H1 (cell line): ENCODE measurements around the gene SPOCD1. TPM values are rescaled to one million over a fixed set of nuclear protein-coding genes. Genes with fewer than 3 reads are reported as not detected.

ENCODE experiments used
- CHD2 ChIP-seq: IDR thresholded peaks from 2 replicates; pipeline ENCODE4 v1.6.1; 2012; ENCODE audit warnings: low read length, improper control_type of control experiment
- GABPA ChIP-seq: IDR thresholded peaks from 2 replicates; pipeline ENCODE4 v1.6.1; 2011; ENCODE audit warnings: mild to moderate bottlenecking, low read length, moderate library complexity, borderline replicate concordance; ENCODE audit not compliant: insufficient read depth
- polyA plus RNA-seq, 7 experiments: library from polyadenylated mRNA; depleted of rRNA in 3 of 7; stranded (reverse) in 5 of 7; unstranded in 2 of 7; fragments of >200 nt in 5 of 7; fragments of 200-250 nt in 2 of 7; gene quantifications; 1 replicate in 5 of 7; 2 replicates in 1 of 7; 4 replicates in 1 of 7; pipeline versions ENCODE4 v1.2.1 to v1.2.3, GENCODE V29; 2011 to 2013; ENCODE audit warnings: missing spikeins in 2 of 7, mixed read lengths in 2 of 7
- total RNA-seq: library from RNA; stranded (reverse); fragmentation: NEBNext Ultra II Directional; extraction: Animal tissue kit (Norgen Biotek cat#: 25700); gene quantifications from 2 replicates; pipeline ENCODE4 v1.2.1, GENCODE V29; 2021
- TF ChIP-seq, protein P1 (sequence below): fragments of 300-600 bp; sonication (generic); IDR thresholded peaks from 2 replicates; pipeline ENCODE4 v1.7.1; 2012; ENCODE audit warnings: low read length, moderate library complexity, mild to moderate bottlenecking, inconsistent platforms; ENCODE audit not compliant: insufficient replicate concordance
- TF ChIP-seq, protein P2 (sequence below): IDR thresholded peaks from 2 replicates; pipeline ENCODE4 v1.6.1; 2012; ENCODE audit warnings: low read length, inconsistent platforms
- TF ChIP-seq, protein P3 (sequence below), 3 experiments: IDR thresholded peaks; 1 replicate in 2 of 3; 2 replicates in 1 of 3; pipeline versions ENCODE4 v1.5.1 to v1.6.1; 2011; ENCODE audit warnings: low read length in 3 of 3, mild to moderate bottlenecking in 3 of 3, inconsistent platforms in 2 of 3, low read depth in 1 of 3, moderate library complexity in 1 of 3; ENCODE audit not compliant: insufficient read depth in 1 of 3; ENCODE audit errors: control extremely low read depth in 1 of 3

Gene SPOCD1
- total and polyA plus RNA-seq, 2 of the 8 experiments (the other 6 are each of a cell fraction or from before 2014, with no cell fraction given), result 1.8 to 2.9 TPM

DNA sequence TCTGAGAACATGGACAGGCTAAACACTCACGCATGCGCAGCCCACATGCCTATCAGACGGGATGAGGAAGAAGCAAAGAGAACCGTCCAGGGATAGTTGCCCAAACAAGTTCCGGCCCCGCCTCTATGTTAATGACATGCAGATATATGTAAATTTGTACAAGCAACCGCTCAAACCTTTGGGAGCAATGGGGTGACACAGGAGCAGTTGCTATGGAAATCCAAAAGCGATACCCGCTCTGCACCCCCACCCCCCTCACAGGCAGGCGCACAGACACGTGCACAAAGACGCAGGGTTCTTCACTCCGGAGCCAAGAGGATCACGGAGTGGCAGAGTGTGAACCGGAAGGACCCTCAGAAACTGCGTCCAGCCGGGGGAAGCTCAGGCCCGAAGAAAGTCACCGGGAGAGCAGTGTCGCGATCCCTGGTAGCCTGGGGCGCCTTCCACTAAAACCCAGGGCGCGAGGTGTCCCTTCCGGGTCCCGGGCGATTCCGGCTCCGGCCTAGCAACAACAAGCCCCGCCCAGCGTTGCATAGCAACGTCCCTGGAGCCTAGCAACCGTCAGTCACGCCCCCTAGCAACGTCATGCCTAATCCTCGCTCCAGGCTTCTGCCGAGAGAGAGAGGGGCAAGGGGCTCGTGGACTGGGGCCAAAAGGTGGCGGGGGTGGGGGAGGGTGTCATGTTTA lies 27.5 kb downstream of the SPOCD1 start (continued):
- TF ChIP-seq, protein P1, sequence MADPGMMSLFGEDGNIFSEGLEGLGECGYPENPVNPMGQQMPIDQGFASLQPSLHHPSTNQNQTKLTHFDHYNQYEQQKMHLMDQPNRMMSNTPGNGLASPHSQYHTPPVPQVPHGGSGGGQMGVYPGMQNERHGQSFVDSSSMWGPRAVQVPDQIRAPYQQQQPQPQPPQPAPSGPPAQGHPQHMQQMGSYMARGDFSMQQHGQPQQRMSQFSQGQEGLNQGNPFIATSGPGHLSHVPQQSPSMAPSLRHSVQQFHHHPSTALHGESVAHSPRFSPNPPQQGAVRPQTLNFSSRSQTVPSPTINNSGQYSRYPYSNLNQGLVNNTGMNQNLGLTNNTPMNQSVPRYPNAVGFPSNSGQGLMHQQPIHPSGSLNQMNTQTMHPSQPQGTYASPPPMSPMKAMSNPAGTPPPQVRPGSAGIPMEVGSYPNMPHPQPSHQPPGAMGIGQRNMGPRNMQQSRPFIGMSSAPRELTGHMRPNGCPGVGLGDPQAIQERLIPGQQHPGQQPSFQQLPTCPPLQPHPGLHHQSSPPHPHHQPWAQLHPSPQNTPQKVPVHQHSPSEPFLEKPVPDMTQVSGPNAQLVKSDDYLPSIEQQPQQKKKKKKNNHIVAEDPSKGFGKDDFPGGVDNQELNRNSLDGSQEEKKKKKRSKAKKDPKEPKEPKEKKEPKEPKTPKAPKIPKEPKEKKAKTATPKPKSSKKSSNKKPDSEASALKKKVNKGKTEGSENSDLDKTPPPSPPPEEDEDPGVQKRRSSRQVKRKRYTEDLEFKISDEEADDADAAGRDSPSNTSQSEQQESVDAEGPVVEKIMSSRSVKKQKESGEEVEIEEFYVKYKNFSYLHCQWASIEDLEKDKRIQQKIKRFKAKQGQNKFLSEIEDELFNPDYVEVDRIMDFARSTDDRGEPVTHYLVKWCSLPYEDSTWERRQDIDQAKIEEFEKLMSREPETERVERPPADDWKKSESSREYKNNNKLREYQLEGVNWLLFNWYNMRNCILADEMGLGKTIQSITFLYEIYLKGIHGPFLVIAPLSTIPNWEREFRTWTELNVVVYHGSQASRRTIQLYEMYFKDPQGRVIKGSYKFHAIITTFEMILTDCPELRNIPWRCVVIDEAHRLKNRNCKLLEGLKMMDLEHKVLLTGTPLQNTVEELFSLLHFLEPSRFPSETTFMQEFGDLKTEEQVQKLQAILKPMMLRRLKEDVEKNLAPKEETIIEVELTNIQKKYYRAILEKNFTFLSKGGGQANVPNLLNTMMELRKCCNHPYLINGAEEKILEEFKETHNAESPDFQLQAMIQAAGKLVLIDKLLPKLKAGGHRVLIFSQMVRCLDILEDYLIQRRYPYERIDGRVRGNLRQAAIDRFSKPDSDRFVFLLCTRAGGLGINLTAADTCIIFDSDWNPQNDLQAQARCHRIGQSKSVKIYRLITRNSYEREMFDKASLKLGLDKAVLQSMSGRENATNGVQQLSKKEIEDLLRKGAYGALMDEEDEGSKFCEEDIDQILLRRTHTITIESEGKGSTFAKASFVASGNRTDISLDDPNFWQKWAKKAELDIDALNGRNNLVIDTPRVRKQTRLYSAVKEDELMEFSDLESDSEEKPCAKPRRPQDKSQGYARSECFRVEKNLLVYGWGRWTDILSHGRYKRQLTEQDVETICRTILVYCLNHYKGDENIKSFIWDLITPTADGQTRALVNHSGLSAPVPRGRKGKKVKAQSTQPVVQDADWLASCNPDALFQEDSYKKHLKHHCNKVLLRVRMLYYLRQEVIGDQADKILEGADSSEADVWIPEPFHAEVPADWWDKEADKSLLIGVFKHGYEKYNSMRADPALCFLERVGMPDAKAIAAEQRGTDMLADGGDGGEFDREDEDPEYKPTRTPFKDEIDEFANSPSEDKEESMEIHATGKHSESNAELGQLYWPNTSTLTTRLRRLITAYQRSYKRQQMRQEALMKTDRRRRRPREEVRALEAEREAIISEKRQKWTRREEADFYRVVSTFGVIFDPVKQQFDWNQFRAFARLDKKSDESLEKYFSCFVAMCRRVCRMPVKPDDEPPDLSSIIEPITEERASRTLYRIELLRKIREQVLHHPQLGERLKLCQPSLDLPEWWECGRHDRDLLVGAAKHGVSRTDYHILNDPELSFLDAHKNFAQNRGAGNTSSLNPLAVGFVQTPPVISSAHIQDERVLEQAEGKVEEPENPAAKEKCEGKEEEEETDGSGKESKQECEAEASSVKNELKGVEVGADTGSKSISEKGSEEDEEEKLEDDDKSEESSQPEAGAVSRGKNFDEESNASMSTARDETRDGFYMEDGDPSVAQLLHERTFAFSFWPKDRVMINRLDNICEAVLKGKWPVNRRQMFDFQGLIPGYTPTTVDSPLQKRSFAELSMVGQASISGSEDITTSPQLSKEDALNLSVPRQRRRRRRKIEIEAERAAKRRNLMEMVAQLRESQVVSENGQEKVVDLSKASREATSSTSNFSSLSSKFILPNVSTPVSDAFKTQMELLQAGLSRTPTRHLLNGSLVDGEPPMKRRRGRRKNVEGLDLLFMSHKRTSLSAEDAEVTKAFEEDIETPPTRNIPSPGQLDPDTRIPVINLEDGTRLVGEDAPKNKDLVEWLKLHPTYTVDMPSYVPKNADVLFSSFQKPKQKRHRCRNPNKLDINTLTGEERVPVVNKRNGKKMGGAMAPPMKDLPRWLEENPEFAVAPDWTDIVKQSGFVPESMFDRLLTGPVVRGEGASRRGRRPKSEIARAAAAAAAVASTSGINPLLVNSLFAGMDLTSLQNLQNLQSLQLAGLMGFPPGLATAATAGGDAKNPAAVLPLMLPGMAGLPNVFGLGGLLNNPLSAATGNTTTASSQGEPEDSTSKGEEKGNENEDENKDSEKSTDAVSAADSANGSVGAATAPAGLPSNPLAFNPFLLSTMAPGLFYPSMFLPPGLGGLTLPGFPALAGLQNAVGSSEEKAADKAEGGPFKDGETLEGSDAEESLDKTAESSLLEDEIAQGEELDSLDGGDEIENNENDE, result no peak
- TF ChIP-seq, protein P2, sequence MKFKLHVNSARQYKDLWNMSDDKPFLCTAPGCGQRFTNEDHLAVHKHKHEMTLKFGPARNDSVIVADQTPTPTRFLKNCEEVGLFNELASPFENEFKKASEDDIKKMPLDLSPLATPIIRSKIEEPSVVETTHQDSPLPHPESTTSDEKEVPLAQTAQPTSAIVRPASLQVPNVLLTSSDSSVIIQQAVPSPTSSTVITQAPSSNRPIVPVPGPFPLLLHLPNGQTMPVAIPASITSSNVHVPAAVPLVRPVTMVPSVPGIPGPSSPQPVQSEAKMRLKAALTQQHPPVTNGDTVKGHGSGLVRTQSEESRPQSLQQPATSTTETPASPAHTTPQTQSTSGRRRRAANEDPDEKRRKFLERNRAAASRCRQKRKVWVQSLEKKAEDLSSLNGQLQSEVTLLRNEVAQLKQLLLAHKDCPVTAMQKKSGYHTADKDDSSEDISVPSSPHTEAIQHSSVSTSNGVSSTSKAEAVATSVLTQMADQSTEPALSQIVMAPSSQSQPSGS, result no peak
- TF ChIP-seq, protein P3, sequence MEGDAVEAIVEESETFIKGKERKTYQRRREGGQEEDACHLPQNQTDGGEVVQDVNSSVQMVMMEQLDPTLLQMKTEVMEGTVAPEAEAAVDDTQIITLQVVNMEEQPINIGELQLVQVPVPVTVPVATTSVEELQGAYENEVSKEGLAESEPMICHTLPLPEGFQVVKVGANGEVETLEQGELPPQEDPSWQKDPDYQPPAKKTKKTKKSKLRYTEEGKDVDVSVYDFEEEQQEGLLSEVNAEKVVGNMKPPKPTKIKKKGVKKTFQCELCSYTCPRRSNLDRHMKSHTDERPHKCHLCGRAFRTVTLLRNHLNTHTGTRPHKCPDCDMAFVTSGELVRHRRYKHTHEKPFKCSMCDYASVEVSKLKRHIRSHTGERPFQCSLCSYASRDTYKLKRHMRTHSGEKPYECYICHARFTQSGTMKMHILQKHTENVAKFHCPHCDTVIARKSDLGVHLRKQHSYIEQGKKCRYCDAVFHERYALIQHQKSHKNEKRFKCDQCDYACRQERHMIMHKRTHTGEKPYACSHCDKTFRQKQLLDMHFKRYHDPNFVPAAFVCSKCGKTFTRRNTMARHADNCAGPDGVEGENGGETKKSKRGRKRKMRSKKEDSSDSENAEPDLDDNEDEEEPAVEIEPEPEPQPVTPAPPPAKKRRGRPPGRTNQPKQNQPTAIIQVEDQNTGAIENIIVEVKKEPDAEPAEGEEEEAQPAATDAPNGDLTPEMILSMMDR (IDR thresholded peaks at IDR 0.05; ENCODE audit: control extremely low read depth in 1 of 3, insufficient read depth in 1 of 3, low read depth in 1 of 3, low read length in 3 of 3), result no peak
- TF ChIP-seq CHD2, result no peak; the same call in 1 of the 2 replicates
- TF ChIP-seq GABPA, result no peak
